Liver (tissue), 3 donors: ENCODE data around the gene DLEC1.

Experiments
- FOXA2 ChIP-seq: IDR thresholded peaks from 2 replicates; pipeline ENCODE4 v1.6.1; 2016; ENCODE audit warnings: antibody characterized with exemption
- GABPA ChIP-seq, 2 donors: IDR thresholded peaks in 1 of 2; conservative IDR thresholded peaks in 1 of 2; 2 replicates each; pipeline ENCODE4 v1.6.1; 2016; ENCODE audit warnings: antibody characterized with exemption in 2 of 2, mild to moderate bottlenecking in 1 of 2, moderate library complexity in 1 of 2
- YY1 ChIP-seq: IDR thresholded peaks from 2 replicates; pipeline ENCODE4 v1.6.1; 2016; ENCODE audit warnings: antibody characterized with exemption, mild to moderate bottlenecking
- TF ChIP-seq, protein P1 (sequence below): fragments of 150-350 bp; IDR thresholded peaks from 2 replicates; pipeline ENCODE4 v1.5.1; 2017; ENCODE audit warnings: improper control_type of control experiment, low read depth, low read length; ENCODE audit not compliant: missing input control
- TF ChIP-seq, protein P2 (sequence below): IDR thresholded peaks from 2 replicates; pipeline ENCODE4 v1.6.1; 2016; ENCODE audit warnings: antibody characterized with exemption
- TF ChIP-seq, protein P3 (sequence below): IDR thresholded peaks from 2 replicates; pipeline ENCODE4 v1.6.1; 2016; ENCODE audit warnings: antibody characterized with exemption, mild to moderate bottlenecking
- donor health status: healthy.
- donor health status: healthy.

DNA sequence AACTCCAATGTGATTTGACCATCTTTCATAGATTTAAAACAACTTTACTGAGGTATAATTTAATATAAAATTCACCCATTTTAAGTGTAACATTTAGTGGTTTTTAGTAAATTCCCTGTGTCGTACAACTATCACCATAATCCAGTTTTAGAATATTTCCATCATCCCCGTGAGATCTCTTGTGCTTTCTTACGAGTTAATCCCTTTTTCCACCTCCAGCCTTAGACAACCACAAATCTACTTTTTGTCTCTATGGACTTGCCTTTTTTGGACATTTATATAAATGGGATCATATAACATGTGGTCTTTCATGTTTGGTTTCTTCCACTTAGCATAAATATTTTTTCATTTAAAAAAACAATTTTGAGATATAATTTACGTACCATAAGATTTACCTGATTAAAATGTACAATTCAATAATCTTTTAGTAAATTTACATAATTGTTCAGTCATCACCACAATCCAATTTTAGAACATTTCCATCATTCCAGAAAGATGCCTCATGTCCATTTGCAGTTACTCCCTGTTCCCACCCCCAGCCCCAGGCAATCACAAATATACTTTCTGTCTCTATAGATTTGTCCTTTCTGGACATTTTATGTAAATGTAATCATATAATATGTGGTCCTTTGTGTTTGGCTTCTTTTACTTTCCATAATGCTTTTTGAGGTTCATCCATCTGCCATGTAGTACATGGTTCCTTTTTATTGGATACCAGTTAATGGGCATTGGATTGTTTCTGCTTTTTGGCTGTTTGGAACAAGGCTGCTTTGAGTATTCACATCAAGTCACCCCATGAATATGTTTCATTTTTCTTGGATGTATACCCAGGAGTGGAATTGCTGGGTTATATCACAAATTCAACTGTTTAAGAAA, 129.4 kb downstream of the DLEC1 start:
- TF ChIP-seq, protein P1, sequence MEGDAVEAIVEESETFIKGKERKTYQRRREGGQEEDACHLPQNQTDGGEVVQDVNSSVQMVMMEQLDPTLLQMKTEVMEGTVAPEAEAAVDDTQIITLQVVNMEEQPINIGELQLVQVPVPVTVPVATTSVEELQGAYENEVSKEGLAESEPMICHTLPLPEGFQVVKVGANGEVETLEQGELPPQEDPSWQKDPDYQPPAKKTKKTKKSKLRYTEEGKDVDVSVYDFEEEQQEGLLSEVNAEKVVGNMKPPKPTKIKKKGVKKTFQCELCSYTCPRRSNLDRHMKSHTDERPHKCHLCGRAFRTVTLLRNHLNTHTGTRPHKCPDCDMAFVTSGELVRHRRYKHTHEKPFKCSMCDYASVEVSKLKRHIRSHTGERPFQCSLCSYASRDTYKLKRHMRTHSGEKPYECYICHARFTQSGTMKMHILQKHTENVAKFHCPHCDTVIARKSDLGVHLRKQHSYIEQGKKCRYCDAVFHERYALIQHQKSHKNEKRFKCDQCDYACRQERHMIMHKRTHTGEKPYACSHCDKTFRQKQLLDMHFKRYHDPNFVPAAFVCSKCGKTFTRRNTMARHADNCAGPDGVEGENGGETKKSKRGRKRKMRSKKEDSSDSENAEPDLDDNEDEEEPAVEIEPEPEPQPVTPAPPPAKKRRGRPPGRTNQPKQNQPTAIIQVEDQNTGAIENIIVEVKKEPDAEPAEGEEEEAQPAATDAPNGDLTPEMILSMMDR: no peak
- TF ChIP-seq YY1 (no peak), FOXA2 (no peak), GABPA (IDR thresholded peaks at IDR 0.05 in 1 of 2, conservative IDR thresholded peaks at IDR 0.05 in 1 of 2) (no peak)
- TF ChIP-seq, protein P2, sequence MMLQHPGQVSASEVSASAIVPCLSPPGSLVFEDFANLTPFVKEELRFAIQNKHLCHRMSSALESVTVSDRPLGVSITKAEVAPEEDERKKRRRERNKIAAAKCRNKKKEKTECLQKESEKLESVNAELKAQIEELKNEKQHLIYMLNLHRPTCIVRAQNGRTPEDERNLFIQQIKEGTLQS: no peak
- TF ChIP-seq, protein P3, sequence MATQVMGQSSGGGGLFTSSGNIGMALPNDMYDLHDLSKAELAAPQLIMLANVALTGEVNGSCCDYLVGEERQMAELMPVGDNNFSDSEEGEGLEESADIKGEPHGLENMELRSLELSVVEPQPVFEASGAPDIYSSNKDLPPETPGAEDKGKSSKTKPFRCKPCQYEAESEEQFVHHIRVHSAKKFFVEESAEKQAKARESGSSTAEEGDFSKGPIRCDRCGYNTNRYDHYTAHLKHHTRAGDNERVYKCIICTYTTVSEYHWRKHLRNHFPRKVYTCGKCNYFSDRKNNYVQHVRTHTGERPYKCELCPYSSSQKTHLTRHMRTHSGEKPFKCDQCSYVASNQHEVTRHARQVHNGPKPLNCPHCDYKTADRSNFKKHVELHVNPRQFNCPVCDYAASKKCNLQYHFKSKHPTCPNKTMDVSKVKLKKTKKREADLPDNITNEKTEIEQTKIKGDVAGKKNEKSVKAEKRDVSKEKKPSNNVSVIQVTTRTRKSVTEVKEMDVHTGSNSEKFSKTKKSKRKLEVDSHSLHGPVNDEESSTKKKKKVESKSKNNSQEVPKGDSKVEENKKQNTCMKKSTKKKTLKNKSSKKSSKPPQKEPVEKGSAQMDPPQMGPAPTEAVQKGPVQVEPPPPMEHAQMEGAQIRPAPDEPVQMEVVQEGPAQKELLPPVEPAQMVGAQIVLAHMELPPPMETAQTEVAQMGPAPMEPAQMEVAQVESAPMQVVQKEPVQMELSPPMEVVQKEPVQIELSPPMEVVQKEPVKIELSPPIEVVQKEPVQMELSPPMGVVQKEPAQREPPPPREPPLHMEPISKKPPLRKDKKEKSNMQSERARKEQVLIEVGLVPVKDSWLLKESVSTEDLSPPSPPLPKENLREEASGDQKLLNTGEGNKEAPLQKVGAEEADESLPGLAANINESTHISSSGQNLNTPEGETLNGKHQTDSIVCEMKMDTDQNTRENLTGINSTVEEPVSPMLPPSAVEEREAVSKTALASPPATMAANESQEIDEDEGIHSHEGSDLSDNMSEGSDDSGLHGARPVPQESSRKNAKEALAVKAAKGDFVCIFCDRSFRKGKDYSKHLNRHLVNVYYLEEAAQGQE: no peak
